ENCODE data around the gene PHYHD1. TPM values are rescaled to one million over a fixed set of nuclear protein-coding genes. Genes with fewer than 3 reads are reported as not detected.

PHYHD1 gene
- polyA plus RNA-seq, 1 of the 3 experiments (the other 2 are of a cell fraction): not detected

GRCh38 chr9:128921881-128922763, 1.3 kb downstream of the PHYHD1 start:
- Histone ChIP-seq H3K9me3 (no peaks in the 10 kb centered on the region), H3K4me3 (ENCODE audit: low read depth in 2 of 2, low read length in 1 of 2) (no peak overlapping the region), H3K27ac (ENCODE audit: low read depth in 2 of 2, low read length in 1 of 2) (no peak overlapping the region), H3K9me2 (no peaks in the 10 kb centered on the region), H2AFZ (ENCODE audit: low read depth) (no peak overlapping the region), H3F3A (replicated peaks; ENCODE audit: insufficient read depth) (no peaks in the 10 kb centered on the region), H3K4me1 (ENCODE audit: control insufficient read depth in 1 of 2, insufficient read depth in 2 of 2, low read depth in 1 of 2, low read length in 1 of 2) (no peaks in the 10 kb centered on the region; a peak in 2 of 4 replicates), H3K27me3 (ENCODE audit: insufficient read depth) (no peaks in the 10 kb centered on the region), H3K9ac (no peak overlapping the region), H3K4me2 (no peak overlapping the region), H3K36me3 (replicated peaks in 1 of 2; ENCODE audit: control insufficient read depth in 1 of 2, insufficient read depth in 2 of 2, low read length in 1 of 2) (peaks cover 4 to 11% of the 10 kb centered on the region in 2 experiments), H4K20me1 (ENCODE audit: insufficient read depth) (no peaks in the 10 kb centered on the region), H3K79me2 (ENCODE audit: insufficient read depth) (no peaks in the 10 kb centered on the region)
- TF ChIP-seq POLR2AphosphoS5 (IDR thresholded peaks at IDR 0.05; ENCODE audit: low read depth, low read length) (no peak), IRF3 (IDR thresholded peaks at IDR 0.05; ENCODE audit: low read depth, low read length) (no peak), RAD21 (IDR thresholded peaks at IDR 0.05; ENCODE audit: low read length) (no peak), TEAD4 (IDR thresholded peaks at IDR 0.05; ENCODE audit: borderline replicate concordance, insufficient read depth) (no peak)
- 93% methylated on average over 27 of the region's 32 CpGs for WGBS (ENCODE audit: low lambda C conversion rate)
- ChIA-PET POLR2A (no interaction called here), CTCF (no interaction called here)
- no peak for DNase-seq

GRCh38 chr9:128923493-128923883, 2.7 kb downstream of the PHYHD1 start:
- no peak for TF ChIP-seq FOSL2 (IDR thresholded peaks at IDR 0.05; ENCODE audit: borderline replicate concordance, low read depth)
- no peak overlapping the region for H3K4me3 ChIP-seq (ENCODE audit: low read depth in 2 of 2, low read length in 1 of 2)
- H3K9me3 ChIP-seq: no peaks in the 10 kb centered on the region
- no peaks in the 10 kb centered on the region for H3K27me3 ChIP-seq (ENCODE audit: insufficient read depth)
- H2AFZ ChIP-seq (ENCODE audit: low read depth): no peak overlapping the region
- WGBS (ENCODE audit: low lambda C conversion rate): 94% methylated on average over 6 of the region's 6 CpGs
- no peak for DNase-seq
- H4K20me1 ChIP-seq (ENCODE audit: insufficient read depth): no peaks in the 10 kb centered on the region
- ChIA-PET CTCF (interaction anchor here (1.9 to 7.1 kb wide), 2 partner anchors 62 to 70 kb away, joined by 6 to 73 read pairs; no protein-coding TSS in a partner anchor), POLR2A (no interaction called here)
- peaks cover 0 to 4% of the 10 kb centered on the region in 2 experiments for H3K36me3 ChIP-seq (replicated peaks in 1 of 2; ENCODE audit: control insufficient read depth in 1 of 2, insufficient read depth in 2 of 2, low read length in 1 of 2)
- H3K79me2 ChIP-seq (ENCODE audit: insufficient read depth): no peaks in the 10 kb centered on the region
- no peaks in the 10 kb centered on the region for H3K9me2 ChIP-seq
- no peaks in the 10 kb centered on the region; a peak in 2 of 4 replicates for H3K4me1 ChIP-seq (ENCODE audit: control insufficient read depth in 1 of 2, insufficient read depth in 2 of 2, low read depth in 1 of 2, low read length in 1 of 2)
- H3K27ac ChIP-seq (ENCODE audit: low read depth in 2 of 2, low read length in 1 of 2): no peak overlapping the region
- H3K4me2 ChIP-seq: no peak overlapping the region
- H3K9ac ChIP-seq: no peak overlapping the region
- no peaks in the 10 kb centered on the region for H3F3A ChIP-seq (replicated peaks; ENCODE audit: insufficient read depth)

- WGBS (ENCODE audit: low lambda C conversion rate): 18% methylated on average over 10 of the region's 10 CpGs
- Histone ChIP-seq H3K27ac (ENCODE audit: low read depth in 2 of 2, low read length in 1 of 2) (no peak overlapping the region), H3F3A (replicated peaks; ENCODE audit: insufficient read depth) (no peaks in the 10 kb centered on the region), H4K20me1 (ENCODE audit: insufficient read depth) (no peaks in the 10 kb centered on the region), H2AFZ (ENCODE audit: low read depth) (peak overlapping the region; percentile 70), H3K4me2 (no peak overlapping the region), H3K27me3 (ENCODE audit: insufficient read depth) (no peaks in the 10 kb centered on the region), H3K9ac (no peak overlapping the region), H3K36me3 (replicated peaks in 1 of 2; ENCODE audit: control insufficient read depth in 1 of 2, insufficient read depth in 2 of 2, low read length in 1 of 2) (no peaks in the 10 kb centered on the region), H3K9me3 (no peaks in the 10 kb centered on the region), H3K4me3 (ENCODE audit: low read depth in 2 of 2, low read length in 1 of 2) (no peak overlapping the region; a peak in 1 of 4 replicates), H3K4me1 (ENCODE audit: control insufficient read depth in 1 of 2, insufficient read depth in 2 of 2, low read depth in 1 of 2, low read length in 1 of 2) (no peaks in the 10 kb centered on the region; a peak in 1 of 4 replicates), H3K9me2 (no peaks in the 10 kb centered on the region), H3K79me2 (ENCODE audit: insufficient read depth) (no peaks in the 10 kb centered on the region)
- peak; percentile 85 for TF ChIP-seq SMC3 (IDR thresholded peaks at IDR 0.05; ENCODE audit: low read depth, low read length)
- no peak for TF ChIP-seq MXI1 (IDR thresholded peaks at IDR 0.05; ENCODE audit: low read depth, low read length)
- no peak for TF ChIP-seq IRF3 (IDR thresholded peaks at IDR 0.05; ENCODE audit: low read depth, low read length)
- peak; percentile 89 for TF ChIP-seq RAD21 (IDR thresholded peaks at IDR 0.05; ENCODE audit: low read length)
- TF ChIP-seq USF2 (IDR thresholded peaks at IDR 0.05; ENCODE audit: borderline replicate concordance, low read depth, low read length): no peak
- peak; percentile 91 for TF ChIP-seq CTCF (IDR thresholded peaks at IDR 0.05)
- ChIA-PET CTCF (interaction anchor here (0.6 to 7.1 kb wide), 43 partner anchors 8 to 324 kb away, joined by 3 to 73 read pairs (median 6); partner anchors contain the start of genes ENDOG, KYAT1, LRRC8A and PKN3), POLR2A (interaction anchor here (0.7 kb wide), 1 partner anchor 45 kb away, joined by 4 read pairs; no protein-coding TSS in a partner anchor)
- peak; percentile 85 for DNase-seq
Observed at GRCh38 chr9:128927731-128928411, 7.1 kb downstream of the PHYHD1 start.

Measured in SK-N-SH (cell line).